ENCODE results near the gene ZNF195. TPM values are rescaled to one million over a fixed set of nuclear protein-coding genes. Genes with fewer than 3 reads are reported as not detected.

ZNF195 gene
- total RNA-seq, 1 experiment from 2014 or later = 47.7 TPM

DNA sequence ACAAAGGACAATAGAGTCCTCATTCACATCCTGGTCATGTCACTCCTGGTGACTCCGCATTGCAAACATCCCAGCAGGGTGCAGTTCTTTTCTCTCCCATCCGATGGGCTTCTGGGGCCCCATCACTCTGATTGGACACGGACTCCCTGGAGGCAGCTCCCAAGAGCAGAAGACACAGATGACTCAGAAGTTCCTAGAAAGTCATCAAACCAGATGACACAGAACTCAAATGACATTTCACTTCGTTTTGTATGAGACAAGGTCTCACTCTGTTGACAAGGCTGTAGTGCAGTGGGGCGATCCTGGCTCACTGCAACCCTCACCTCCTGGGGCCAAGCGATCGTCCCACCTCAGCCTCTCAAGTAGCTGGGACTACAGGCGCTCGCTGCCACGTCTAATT, 33.2 kb downstream of the ZNF195 start:
- DNase-seq (ENCODE audit: low read depth, low spot score) = no peak
- intact Hi-C loops (cut with micrococcal nuclease) = no loop called here
- no TSS peak for BruUV-seq (replicated peaks)

More for the DNA sequence above, 33.2 kb downstream of the ZNF195 start:
- H3K9me2 ChIP-seq (ENCODE audit: insufficient read depth) = no peaks in the 10 kb centered on the region
- TF ChIP-seq TCF7L2 (IDR thresholded peaks at IDR 0.05; ENCODE audit: borderline replicate concordance, extremely low read depth, insufficient read depth, insufficient read length) = no peak
- no peak for TF ChIP-seq SP1 (IDR thresholded peaks at IDR 0.05; ENCODE audit: low read depth)
- TF ChIP-seq POLR2A (IDR thresholded peaks at IDR 0.05; ENCODE audit: borderline replicate concordance, extremely low read depth, insufficient read depth, insufficient read length) = no peak
- no peak for TF ChIP-seq EZH2 (IDR thresholded peaks at IDR 0.05)
- TF ChIP-seq CBX3 (IDR thresholded peaks at IDR 0.05; ENCODE audit: low read depth) = no peak
- no peak for TF ChIP-seq YY1 (IDR thresholded peaks at IDR 0.05; ENCODE audit: extremely low read depth, insufficient replicate concordance, low read depth, low read length)
- TF ChIP-seq SRF (IDR thresholded peaks at IDR 0.05; ENCODE audit: low read depth) = no peak
- TF ChIP-seq, protein P1, sequence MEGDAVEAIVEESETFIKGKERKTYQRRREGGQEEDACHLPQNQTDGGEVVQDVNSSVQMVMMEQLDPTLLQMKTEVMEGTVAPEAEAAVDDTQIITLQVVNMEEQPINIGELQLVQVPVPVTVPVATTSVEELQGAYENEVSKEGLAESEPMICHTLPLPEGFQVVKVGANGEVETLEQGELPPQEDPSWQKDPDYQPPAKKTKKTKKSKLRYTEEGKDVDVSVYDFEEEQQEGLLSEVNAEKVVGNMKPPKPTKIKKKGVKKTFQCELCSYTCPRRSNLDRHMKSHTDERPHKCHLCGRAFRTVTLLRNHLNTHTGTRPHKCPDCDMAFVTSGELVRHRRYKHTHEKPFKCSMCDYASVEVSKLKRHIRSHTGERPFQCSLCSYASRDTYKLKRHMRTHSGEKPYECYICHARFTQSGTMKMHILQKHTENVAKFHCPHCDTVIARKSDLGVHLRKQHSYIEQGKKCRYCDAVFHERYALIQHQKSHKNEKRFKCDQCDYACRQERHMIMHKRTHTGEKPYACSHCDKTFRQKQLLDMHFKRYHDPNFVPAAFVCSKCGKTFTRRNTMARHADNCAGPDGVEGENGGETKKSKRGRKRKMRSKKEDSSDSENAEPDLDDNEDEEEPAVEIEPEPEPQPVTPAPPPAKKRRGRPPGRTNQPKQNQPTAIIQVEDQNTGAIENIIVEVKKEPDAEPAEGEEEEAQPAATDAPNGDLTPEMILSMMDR (IDR thresholded peaks at IDR 0.05 in 2 of 3, conservative IDR thresholded peaks at IDR 0.05 in 1 of 3; ENCODE audit: borderline replicate concordance in 1 of 3, insufficient read depth in 1 of 3, low read depth in 2 of 3, low read length in 2 of 3) = no peak
- TF ChIP-seq, protein P2, sequence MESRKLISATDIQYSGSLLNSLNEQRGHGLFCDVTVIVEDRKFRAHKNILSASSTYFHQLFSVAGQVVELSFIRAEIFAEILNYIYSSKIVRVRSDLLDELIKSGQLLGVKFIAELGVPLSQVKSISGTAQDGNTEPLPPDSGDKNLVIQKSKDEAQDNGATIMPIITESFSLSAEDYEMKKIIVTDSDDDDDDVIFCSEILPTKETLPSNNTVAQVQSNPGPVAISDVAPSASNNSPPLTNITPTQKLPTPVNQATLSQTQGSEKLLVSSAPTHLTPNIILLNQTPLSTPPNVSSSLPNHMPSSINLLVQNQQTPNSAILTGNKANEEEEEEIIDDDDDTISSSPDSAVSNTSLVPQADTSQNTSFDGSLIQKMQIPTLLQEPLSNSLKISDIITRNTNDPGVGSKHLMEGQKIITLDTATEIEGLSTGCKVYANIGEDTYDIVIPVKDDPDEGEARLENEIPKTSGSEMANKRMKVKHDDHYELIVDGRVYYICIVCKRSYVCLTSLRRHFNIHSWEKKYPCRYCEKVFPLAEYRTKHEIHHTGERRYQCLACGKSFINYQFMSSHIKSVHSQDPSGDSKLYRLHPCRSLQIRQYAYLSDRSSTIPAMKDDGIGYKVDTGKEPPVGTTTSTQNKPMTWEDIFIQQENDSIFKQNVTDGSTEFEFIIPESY (IDR thresholded peaks at IDR 0.05; ENCODE audit: extremely low read depth, insufficient replicate concordance, low read length) = no peak
- TF ChIP-seq, protein P3, sequence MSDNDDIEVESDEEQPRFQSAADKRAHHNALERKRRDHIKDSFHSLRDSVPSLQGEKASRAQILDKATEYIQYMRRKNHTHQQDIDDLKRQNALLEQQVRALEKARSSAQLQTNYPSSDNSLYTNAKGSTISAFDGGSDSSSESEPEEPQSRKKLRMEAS (IDR thresholded peaks at IDR 0.05) = no peak
- TF ChIP-seq, protein P4, sequence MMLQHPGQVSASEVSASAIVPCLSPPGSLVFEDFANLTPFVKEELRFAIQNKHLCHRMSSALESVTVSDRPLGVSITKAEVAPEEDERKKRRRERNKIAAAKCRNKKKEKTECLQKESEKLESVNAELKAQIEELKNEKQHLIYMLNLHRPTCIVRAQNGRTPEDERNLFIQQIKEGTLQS (IDR thresholded peaks at IDR 0.05) = no peak
- TF ChIP-seq ELF1 (IDR thresholded peaks at IDR 0.05; ENCODE audit: borderline replicate concordance, low read depth) = no peak
- TF ChIP-seq, protein P5, sequence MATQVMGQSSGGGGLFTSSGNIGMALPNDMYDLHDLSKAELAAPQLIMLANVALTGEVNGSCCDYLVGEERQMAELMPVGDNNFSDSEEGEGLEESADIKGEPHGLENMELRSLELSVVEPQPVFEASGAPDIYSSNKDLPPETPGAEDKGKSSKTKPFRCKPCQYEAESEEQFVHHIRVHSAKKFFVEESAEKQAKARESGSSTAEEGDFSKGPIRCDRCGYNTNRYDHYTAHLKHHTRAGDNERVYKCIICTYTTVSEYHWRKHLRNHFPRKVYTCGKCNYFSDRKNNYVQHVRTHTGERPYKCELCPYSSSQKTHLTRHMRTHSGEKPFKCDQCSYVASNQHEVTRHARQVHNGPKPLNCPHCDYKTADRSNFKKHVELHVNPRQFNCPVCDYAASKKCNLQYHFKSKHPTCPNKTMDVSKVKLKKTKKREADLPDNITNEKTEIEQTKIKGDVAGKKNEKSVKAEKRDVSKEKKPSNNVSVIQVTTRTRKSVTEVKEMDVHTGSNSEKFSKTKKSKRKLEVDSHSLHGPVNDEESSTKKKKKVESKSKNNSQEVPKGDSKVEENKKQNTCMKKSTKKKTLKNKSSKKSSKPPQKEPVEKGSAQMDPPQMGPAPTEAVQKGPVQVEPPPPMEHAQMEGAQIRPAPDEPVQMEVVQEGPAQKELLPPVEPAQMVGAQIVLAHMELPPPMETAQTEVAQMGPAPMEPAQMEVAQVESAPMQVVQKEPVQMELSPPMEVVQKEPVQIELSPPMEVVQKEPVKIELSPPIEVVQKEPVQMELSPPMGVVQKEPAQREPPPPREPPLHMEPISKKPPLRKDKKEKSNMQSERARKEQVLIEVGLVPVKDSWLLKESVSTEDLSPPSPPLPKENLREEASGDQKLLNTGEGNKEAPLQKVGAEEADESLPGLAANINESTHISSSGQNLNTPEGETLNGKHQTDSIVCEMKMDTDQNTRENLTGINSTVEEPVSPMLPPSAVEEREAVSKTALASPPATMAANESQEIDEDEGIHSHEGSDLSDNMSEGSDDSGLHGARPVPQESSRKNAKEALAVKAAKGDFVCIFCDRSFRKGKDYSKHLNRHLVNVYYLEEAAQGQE (IDR thresholded peaks at IDR 0.05; ENCODE audit: low read depth) = no peak
- no peak for TF ChIP-seq EGR1 (IDR thresholded peaks at IDR 0.05; ENCODE audit: low read depth)
- no peak for TF ChIP-seq SIN3A (IDR thresholded peaks at IDR 0.05; ENCODE audit: low read depth)
- no peak for TF ChIP-seq FOSL1 (IDR thresholded peaks at IDR 0.05; ENCODE audit: low read depth)
- TF ChIP-seq CEBPB (IDR thresholded peaks at IDR 0.05; ENCODE audit: low read depth) = no peak
- TF ChIP-seq POLR2AphosphoS5 (IDR thresholded peaks at IDR 0.05; ENCODE audit: low read depth, low read length) = no peak
- TF ChIP-seq ZFX (IDR thresholded peaks at IDR 0.05) = no peak
- H3K9me3 ChIP-seq (ENCODE audit: control insufficient read depth in 1 of 2, insufficient read depth in 1 of 2, low read depth in 1 of 2, low read length in 2 of 2) = peaks cover 11% of the 10 kb centered on the region in 2 experiments; a peak in 3 of 4 replicates
- ChIA-PET POLR2A (no interaction called here), RAD21 (ENCODE audit: low non-redundant PET in 1 of 2, low total read pairs in 2 of 2, uncharacterized antibody in 2 of 2, unreplicated experiment in 2 of 2) (no interaction called here), CTCF (no interaction called here)
- no peak for ATAC-seq
- peaks cover 0 to 5% of the 10 kb centered on the region in 2 experiments; a peak in 1 of 4 replicates for H3K4me1 ChIP-seq (ENCODE audit: control insufficient read depth in 1 of 2, insufficient read depth in 2 of 2, low read length in 2 of 2)
- no peaks in the 10 kb centered on the region for H3K27me3 ChIP-seq (ENCODE audit: insufficient read depth, low read length)
- no peak overlapping the region for H3K4me2 ChIP-seq (ENCODE audit: low read length)
- H3K36me3 ChIP-seq (ENCODE audit: control insufficient read depth in 1 of 2, insufficient read depth in 2 of 2, low read length in 2 of 2) = no peaks in the 10 kb centered on the region
- no peak overlapping the region for H2AFZ ChIP-seq (ENCODE audit: low read depth, low read length, poor library complexity, severe bottlenecking)
- H4K20me1 ChIP-seq (ENCODE audit: insufficient read depth) = no peaks in the 10 kb centered on the region; the same call in 1 of the 2 replicates
- H3K4me3 ChIP-seq (replicated peaks in 1 of 2; ENCODE audit: low read depth in 1 of 2, low read length in 2 of 2) = no peak overlapping the region
- H3K9ac ChIP-seq (ENCODE audit: low read length) = no peak overlapping the region
- no peaks in the 10 kb centered on the region for H3K79me2 ChIP-seq (ENCODE audit: insufficient read depth, low read length)
- H3K27ac ChIP-seq (ENCODE audit: low read depth, low read length) = no peak overlapping the region

All from HCT116 (cell line).